Gastroesophageal sphincter (tissue), 4 donors: ENCODE results near the gene ZNF692. TPM values are rescaled to one million over a fixed set of nuclear protein-coding genes. Genes with fewer than 3 reads are reported as not detected.

Experiments used
- ATAC-seq: fragments of 150-250 bp; one replicate; pipeline ENCODE4 v1.9.1; 2016; ENCODE audit warnings: mild to moderate bottlenecking, moderate library complexity
- H3K27ac ChIP-seq, 4 donors: fragments of 200-600 bp; sonication (generic) in 3 of 4; 1 replicate in 3 of 4; 2 replicates in 1 of 4; pipeline ENCODE4 v1.5.1; 2016 to 2019
- H3K27me3 ChIP-seq: fragments of 200-600 bp; sonication (generic); one replicate; pipeline ENCODE4 v1.5.1; 2019
- H3K36me3 ChIP-seq, 2 donors: fragments of 200-600 bp; sonication (generic); one replicate each; pipeline ENCODE4 v1.5.1; 2019; ENCODE audit warnings: control low read depth in 1 of 2
- H3K4me1 ChIP-seq, 3 donors: fragments of 200-600 bp; sonication (generic); 1 replicate in 2 of 3; 2 replicates in 1 of 3; pipeline ENCODE4 v1.5.1; 2016 to 2019; ENCODE audit warnings: control low read depth in 2 of 3
- H3K4me3 ChIP-seq, 2 donors: fragments of 200-600 bp; sonication (generic); one replicate each; pipeline ENCODE4 v1.5.1; 2019; ENCODE audit warnings: mild to moderate bottlenecking in 1 of 2, moderate library complexity in 1 of 2
- H3K9me3 ChIP-seq, 3 donors: fragments of 200-600 bp; sonication (generic); one replicate each; pipeline ENCODE4 v1.5.1; 2017 to 2019; ENCODE audit warnings: control low read depth in 2 of 3
- CTCF ChIP-seq, 4 experiments: fragments of 200-600 bp in 2 of 4; fragments of 450-650 bp in 2 of 4; sonication (generic) in 1 of 4; IDR thresholded peaks; one replicate each; pipeline ENCODE4 v1.5.1; 2017 to 2019; ENCODE audit warnings: antibody characterized with exemption in 4 of 4, mild to moderate bottlenecking in 2 of 4, moderate library complexity in 2 of 4
- EP300 ChIP-seq: sonication (generic); formaldehyde crosslinking; IDR thresholded peaks from one replicate; pipeline ENCODE4 v1.6.1; 2017; ENCODE audit warnings: antibody characterized with exemption, mild to moderate bottlenecking
- POLR2A ChIP-seq, 2 donors: fragments of 450-650 bp; IDR thresholded peaks; one replicate each; pipeline ENCODE4 v1.6.1; 2017; ENCODE audit warnings: antibody characterized with exemption in 2 of 2, mild to moderate bottlenecking in 2 of 2, moderate library complexity in 1 of 2
- POLR2AphosphoS5 ChIP-seq: sonication (generic); formaldehyde crosslinking; IDR thresholded peaks from one replicate; pipeline ENCODE4 v1.6.1; 2017; ENCODE audit warnings: antibody characterized with exemption
- WGBS, 2 donors: methylation state at CpG; one replicate each; pipeline ENCODE4 v1.1.5; 2018; ENCODE audit warnings: low coverage in 1 of 2; 5-methylcytosine and 5-hydroxymethylcytosine counted together
- total RNA-seq, 4 donors: library from RNA; depleted of rRNA; stranded (reverse); fragments of >200 nt; gene quantifications; one replicate each; pipeline ENCODE4 v1.1.0, GENCODE V29; 2016

Gene ZNF692
- total RNA-seq, 4 donors from 2014 or later = 22.1 to 69.6 (median 28.4) TPM

- TF ChIP-seq POLR2A (IDR thresholded peaks at IDR 0.05) = no peak
- TF ChIP-seq EP300 = no peak
- TF ChIP-seq POLR2AphosphoS5 = no peak
- TF ChIP-seq CTCF (IDR thresholded peaks at IDR 0.05) = no peak
- peaks cover 0 to 40% of the 10 kb centered on the region in 2 donors for H3K36me3 ChIP-seq
- no peak overlapping the region for H3K4me3 ChIP-seq
- no peaks in the 10 kb centered on the region for H3K27me3 ChIP-seq
- 85% methylated on average over 4 of the region's 7 CpGs; no CpG with 5 or more reads in 1 of the 2 donors for WGBS, 2 donors
- H3K4me1 ChIP-seq = peaks cover 19 to 80% (median 47%) of the 10 kb centered on the region in 3 donors
- ATAC-seq = no peak
- H3K9me3 ChIP-seq = no peaks in the 10 kb centered on the region
- H3K27ac ChIP-seq = peak overlapping the region in 2 of 4 donors; percentile 27 to 40
Observed at GRCh38 chr1:248821641-248822040, 37.2 kb downstream of the ZNF692 start.

GRCh38 chr1:248821101-248821500 lies 37.8 kb downstream of the ZNF692 start:
- H3K36me3 ChIP-seq = peaks cover 0 to 45% of the 10 kb centered on the region in 2 donors
- peak; percentile 49 for TF ChIP-seq POLR2AphosphoS5
- TF ChIP-seq POLR2A (IDR thresholded peaks at IDR 0.05) = no peak
- no peak for TF ChIP-seq CTCF (IDR thresholded peaks at IDR 0.05)
- no peak overlapping the region for H3K4me3 ChIP-seq
- no peaks in the 10 kb centered on the region for H3K9me3 ChIP-seq
- no peak for ATAC-seq
- H3K27ac ChIP-seq = peak overlapping the region in 2 of 4 donors; percentile 40 to 49
- no CpG with 5 or more reads among the region's 3 CpGs for WGBS, 2 donors
- peaks cover 19 to 78% (median 47%) of the 10 kb centered on the region in 3 donors for H3K4me1 ChIP-seq
- no peaks in the 10 kb centered on the region for H3K27me3 ChIP-seq

GRCh38 chr1:248820041-248820585 lies 38.8 kb downstream of the ZNF692 start:
- WGBS, 2 donors = 63 to 91% methylated on average over 1 to 5 of the region's 7 CpGs
- Histone ChIP-seq H3K9me3 (no peaks in the 10 kb centered on the region), H3K27ac (no peak overlapping the region), H3K4me1 (peaks cover 19 to 75% (median 46%) of the 10 kb centered on the region in 3 donors), H3K27me3 (no peaks in the 10 kb centered on the region), H3K36me3 (peaks cover 0 to 55% of the 10 kb centered on the region in 2 donors), H3K4me3 (no peak overlapping the region)
- no peak for ATAC-seq
- TF ChIP-seq CTCF (IDR thresholded peaks at IDR 0.05) (no peak), POLR2A (IDR thresholded peaks at IDR 0.05) (no peak), EP300 (no peak), POLR2AphosphoS5 (no peak)

GRCh38 chr1:248818505-248819374 lies 40.1 kb downstream of the ZNF692 start:
- WGBS, 2 donors = 31% methylated on average over 2 of the region's 5 CpGs; no CpG with 5 or more reads in 1 of the 2 donors
- no peaks in the 10 kb centered on the region for H3K27me3 ChIP-seq
- TF ChIP-seq POLR2A (IDR thresholded peaks at IDR 0.05) = no peak
- TF ChIP-seq POLR2AphosphoS5 = no peak
- TF ChIP-seq EP300 = no peak
- TF ChIP-seq CTCF (IDR thresholded peaks at IDR 0.05) = no peak
- no peak overlapping the region for H3K4me3 ChIP-seq
- peaks cover 0 to 62% of the 10 kb centered on the region in 2 donors for H3K36me3 ChIP-seq
- ATAC-seq = no peak
- H3K4me1 ChIP-seq = peaks cover 9 to 62% (median 32%) of the 10 kb centered on the region in 3 donors
- H3K9me3 ChIP-seq = no peaks in the 10 kb centered on the region
- no peak overlapping the region for H3K27ac ChIP-seq
